ENCODE results near the gene ATXN7L2. TPM values are rescaled to one million over a fixed set of nuclear protein-coding genes. Genes with fewer than 3 reads are reported as not detected.
A peak's percentile ranks its signal among the peaks of the same experiment; 100 is the strongest.

Gene ATXN7L2
- polyA plus RNA-seq, 2 of the 4 experiments (the other 2 are of a cell fraction), result 0.97 to 2.2 TPM

- Histone ChIP-seq H3K4me2 (no peak overlapping the region), H3K9me3 (no peaks in the 10 kb centered on the region), H3K27ac (no peak overlapping the region), H3K4me3 (no peak overlapping the region), H3K4me1 (peaks cover 4% of the 10 kb centered on the region; the same call in 2 of the 3 replicates)
- ATAC-seq (no peak), FAIRE-seq (no peak), DNase-seq (ENCODE audit: low read depth in 1 of 2, low spot score in 1 of 2) (no peak)
- CTCF ChIA-PET, result interaction anchor here (0.6 to 21.4 kb wide), 33 partner anchors 8 to 820 kb away, joined by 3 to 749 read pairs (median 6); partner anchors contain the start of genes AMIGO1, ATXN7L2, CYB561D1 and GNAI3
- TF ChIP-seq JUNB (IDR thresholded peaks at IDR 0.05) (no peak), JUN (IDR thresholded peaks at IDR 0.05) (no peak), POLR2A (IDR thresholded peaks at IDR 0.05; ENCODE audit: low read length) (no peak), NFE2L2 (conservative IDR thresholded peaks at IDR 0.05; ENCODE audit: low read length) (no peak), KDM5A (IDR thresholded peaks at IDR 0.05) (no peak), ZNF302 (CRISPR knock-in tag; IDR thresholded peaks at IDR 0.05) (no peak), EP300 (IDR thresholded peaks at IDR 0.05) (no peak)
- POLR2A ChIA-PET, result no interaction called here
- 64% methylated on average over 4 of the region's 4 CpGs for WGBS (ENCODE audit: missing lambda C conversion rate)
These were observed 47.7 kb downstream of the ATXN7L2 start for GRCh38 chr1:109531380-109531779.

GRCh38 chr1:109531826-109532364 lies 48.2 kb downstream of the ATXN7L2 start:
- TF ChIP-seq ATOH8 (CRISPR knock-in tag; IDR thresholded peaks at IDR 0.05; ENCODE audit: low read depth) (no peak), CHD2 (IDR thresholded peaks at IDR 0.05; ENCODE audit: low read length, partially characterized antibody) (no peak), POLR2AphosphoS2 (conservative IDR thresholded peaks at IDR 0.05; ENCODE audit: low read length) (no peak), HES2 (IDR thresholded peaks at IDR 0.05) (no peak), MAFK (IDR thresholded peaks at IDR 0.05; ENCODE audit: partially characterized antibody) (no peak), BCL3 (IDR thresholded peaks at IDR 0.05) (no peak), EHMT2 (IDR thresholded peaks at IDR 0.05; ENCODE audit: low read depth) (no peak), REST (IDR thresholded peaks at IDR 0.05) (no peak)
- ChIA-PET POLR2A (no interaction called here), CTCF (interaction anchor here (0.6 to 21.4 kb wide), 52 partner anchors 9 to 820 kb away, joined by 3 to 749 read pairs (median 4); partner anchors contain the start of genes AMIGO1, ATXN7L2, CYB561D1 and EPS8L3)
- H3K27ac ChIP-seq, result no peak overlapping the region
- FAIRE-seq (no peak), ATAC-seq (peak in 1 of 2 experiments; percentile 31; a peak in 2 of 6 replicates), DNase-seq (ENCODE audit: low read depth in 1 of 2, low spot score in 1 of 2) (no peak)
- 45% methylated on average over 10 of the region's 16 CpGs for WGBS (ENCODE audit: missing lambda C conversion rate)
- no peak overlapping the region for H3K4me3 ChIP-seq
- H3K4me2 ChIP-seq, result peak overlapping the region; percentile 63
- H3K9me3 ChIP-seq, result no peaks in the 10 kb centered on the region
- H3K4me1 ChIP-seq, result peaks cover 4% of the 10 kb centered on the region; the same call in 2 of the 3 replicates

Data from A549 (cell line).